AG09319 (cell line): Measurements from ENCODE around the gene RPL27A.

ENCODE experiments used
- DNase-seq: peaks from one replicate; pipeline ENCODE4 v3.0.0-alpha.2; 2010; ENCODE audit warnings: low read depth; ENCODE audit errors: extremely low read depth
- CTCF ChIP-seq: IDR thresholded peaks from 2 replicates; pipeline ENCODE4 v1.5.1; 2011; ENCODE audit warnings: low read depth, mild to moderate bottlenecking, inconsistent platforms, low read length, moderate library complexity

RPL27A gene

GRCh38 chr11:8730697-8731020 is 48.1 kb downstream of the RPL27A start:
- DNase-seq: no peak
- TF ChIP-seq CTCF: no peak

- TF ChIP-seq CTCF: no peak
- no peak for DNase-seq
Measured at GRCh38 chr11:8731647-8732323, 49.2 kb downstream of the RPL27A start.

GRCh38 chr11:8732324-8732670 is 49.7 kb downstream of the RPL27A start:
- no peak for DNase-seq
- TF ChIP-seq CTCF: no peak

GRCh38 chr11:8732748-8733241 is 50.2 kb downstream of the RPL27A start:
- peak; percentile 70 for DNase-seq
- TF ChIP-seq CTCF: no peak

GRCh38 chr11:8733852-8734251 is 51.3 kb downstream of the RPL27A start:
- DNase-seq: no peak
- TF ChIP-seq CTCF: no peak

GRCh38 chr11:8735094-8735493 is 52.5 kb downstream of the RPL27A start:
- no peak for DNase-seq
- no peak for TF ChIP-seq CTCF

GRCh38 chr11:8739309-8739793 is 56.8 kb downstream of the RPL27A start:
- TF ChIP-seq CTCF: no peak
- DNase-seq: no peak
